ENCODE measurements around the gene ENOX2.

ENOX2 gene

DNA sequence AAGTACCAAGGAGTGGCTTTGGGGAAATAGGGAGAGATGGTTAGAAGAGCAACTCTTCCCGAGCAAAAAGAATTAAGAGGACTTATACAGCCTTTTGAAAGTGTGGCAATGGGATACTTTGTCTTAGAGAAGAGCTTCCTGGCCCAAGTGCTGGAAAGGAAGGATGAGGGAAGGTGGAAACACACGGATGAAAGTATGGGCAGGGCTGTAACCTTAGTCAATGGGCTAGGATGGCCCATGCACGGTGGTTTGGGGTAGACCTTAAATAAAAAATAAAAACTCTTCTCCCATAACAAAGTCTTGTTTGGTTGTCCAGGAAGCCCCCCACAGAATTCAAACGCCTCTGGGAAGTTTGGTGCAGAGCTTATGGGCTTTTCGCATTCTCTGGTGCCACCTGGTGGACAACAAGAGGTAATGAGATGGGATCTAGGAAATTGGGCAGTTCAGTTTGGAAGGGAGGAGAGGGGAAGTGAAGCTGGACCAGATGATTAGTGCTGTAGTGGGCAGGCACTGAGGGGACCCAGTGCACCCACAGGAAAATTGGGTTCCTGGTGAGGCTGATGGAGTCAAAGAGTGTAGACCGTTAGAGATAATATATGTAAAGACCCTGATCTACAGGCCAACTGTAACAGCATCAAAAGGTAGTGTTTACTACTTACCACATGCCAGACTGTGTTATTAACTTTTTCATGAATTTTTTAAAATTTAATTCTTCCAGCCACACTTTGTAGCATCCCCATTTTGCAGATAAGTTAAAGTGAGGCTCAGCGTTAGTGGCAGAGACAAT lies 13.8 kb upstream of the ENOX2 start:
- no peak overlapping the region for H3K4me3 ChIP-seq (ENCODE audit: low read length)
- DNase-seq (ENCODE audit: low read depth), result no peak
- peak; percentile 74 for TF ChIP-seq CTCF (conservative IDR thresholded peaks at IDR 0.05; ENCODE audit: low read depth, low read length)

- TF ChIP-seq CTCF (conservative IDR thresholded peaks at IDR 0.05; ENCODE audit: low read depth, low read length), result no peak
- H3K4me3 ChIP-seq (ENCODE audit: low read length), result no peak overlapping the region
Observed at GRCh38 chrX:130915302-130915701, 12.3 kb upstream of the ENOX2 start.

GRCh38 chrX:130909469-130910136 lies 6.6 kb upstream of the ENOX2 start:
- no peak for DNase-seq (ENCODE audit: low read depth)
- no peak for TF ChIP-seq CTCF (conservative IDR thresholded peaks at IDR 0.05; ENCODE audit: low read depth, low read length)
- H3K4me3 ChIP-seq (ENCODE audit: low read length), result no peak overlapping the region

More at GRCh38 chrX:130915302-130915701, 12.3 kb upstream of the ENOX2 start:
- DNase-seq (ENCODE audit: low read depth), result no peak

DNA sequence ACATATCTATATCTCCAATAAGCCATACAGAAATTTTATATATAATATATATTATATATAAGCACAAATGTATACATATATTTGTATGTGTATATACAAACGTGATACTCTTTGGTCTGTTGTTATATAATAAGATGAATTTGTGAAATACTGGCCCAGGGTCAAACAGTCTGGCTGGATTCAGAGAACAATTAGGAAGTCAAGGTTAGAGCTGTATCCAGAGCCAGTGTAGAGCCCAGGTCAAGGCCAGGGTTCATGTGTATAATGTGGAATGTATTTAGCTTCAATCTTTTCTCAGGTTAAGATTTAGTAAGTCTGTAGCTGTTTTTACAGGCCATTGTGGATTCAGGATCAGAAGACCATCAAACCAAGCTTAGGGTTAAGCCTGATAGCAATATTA lies 3.8 kb upstream of the ENOX2 start:
- TF ChIP-seq CTCF (conservative IDR thresholded peaks at IDR 0.05; ENCODE audit: low read depth, low read length), result no peak
- DNase-seq (ENCODE audit: low read depth), result no peak
- no peak overlapping the region for H3K4me3 ChIP-seq (ENCODE audit: low read length)

GRCh38 chrX:130902446-130902782 lies 595 bp downstream of the ENOX2 start:
- peak overlapping the region; percentile 69 for H3K4me3 ChIP-seq (ENCODE audit: low read length)
- no peak for TF ChIP-seq CTCF (conservative IDR thresholded peaks at IDR 0.05; ENCODE audit: low read depth, low read length)
- no peak for DNase-seq (ENCODE audit: low read depth)

GRCh38 chrX:130896802-130897501 lies 6.1 kb downstream of the ENOX2 start:
- H3K4me3 ChIP-seq (ENCODE audit: low read length), result no peak overlapping the region
- DNase-seq (ENCODE audit: low read depth), result no peak
- TF ChIP-seq CTCF (conservative IDR thresholded peaks at IDR 0.05; ENCODE audit: low read depth, low read length), result no peak

Measured in retinal pigment epithelial cell (primary cell).